H1 (cell line): ENCODE data around the gene ZNF423. TPM values are rescaled to one million over a fixed set of nuclear protein-coding genes. Genes with fewer than 3 reads are reported as not detected.

Experiments
- CTCF ChIA-PET: fragments of 300-600 bp; sonication (Branson Sonifier 250); formaldehyde crosslinking; loops from one replicate; lab custom pipeline; 2021; ENCODE audit not compliant: partially characterized antibody; lab: Charles Lee
- POLR2A ChIA-PET: fragments of 300-600 bp; sonication (Branson Sonifier 250); formaldehyde crosslinking; loops from one replicate; lab custom pipeline; 2021; ENCODE audit warnings: inconsistent platforms; ENCODE audit not compliant: partially characterized antibody; lab: Charles Lee
- DNase-seq, 2 experiments: peaks; one replicate each; pipeline versions ENCODE4 v3.0.0 to v3.0.0-alpha.2; 2010 to 2022; ENCODE audit warnings: low spot score in 2 of 2, low read depth in 1 of 2, mixed read lengths in 1 of 2
- FAIRE-seq: peaks from 2 replicates; lab custom pipeline; 2011; peaks lifted over from hg19 to GRCh38; lab: Jason Lieb, UNC
- H2AFZ ChIP-seq: 2 replicates; pipeline ENCODE4 v1.8.1; 2012; ENCODE audit warnings: low read length, inconsistent platforms
- H2AK5ac ChIP-seq: 2 replicates; pipeline ENCODE4 v1.6.1; 2013; ENCODE audit warnings: low read depth, low read length
- H2BK120ac ChIP-seq: replicated peaks from 2 replicates; pipeline ENCODE3; 2013; ENCODE audit warnings: low read depth, low read length, inconsistent platforms
- H2BK12ac ChIP-seq: 2 replicates; pipeline ENCODE4 v1.6.1; 2013; ENCODE audit warnings: low read depth, low read length
- H2BK15ac ChIP-seq: 2 replicates; pipeline ENCODE4 v1.6.1; 2013; ENCODE audit warnings: low read length
- H2BK20ac ChIP-seq: 2 replicates; pipeline ENCODE4 v1.6.1; 2013; ENCODE audit warnings: low read length
- H2BK5ac ChIP-seq: 2 replicates; pipeline ENCODE4 v1.6.1; 2013; ENCODE audit warnings: low read depth, low read length
- H3K14ac ChIP-seq: 2 replicates; pipeline ENCODE4 v1.6.1; 2013; ENCODE audit warnings: inconsistent platforms; ENCODE audit not compliant: insufficient read length
- H3K18ac ChIP-seq: 2 replicates; pipeline ENCODE4 v1.6.1; 2013; ENCODE audit warnings: low read length; ENCODE audit errors: extremely low read depth
- H3K23ac ChIP-seq: 2 replicates; pipeline ENCODE4 v1.6.1; 2013; ENCODE audit warnings: inconsistent platforms; ENCODE audit not compliant: insufficient read length
- H3K23me2 ChIP-seq: 2 replicates; pipeline ENCODE4 v1.6.1; 2013; ENCODE audit warnings: low read depth, low read length
- H3K27ac ChIP-seq: 2 replicates; pipeline ENCODE4 v1.6.1; 2011; ENCODE audit warnings: low read depth, low read length, inconsistent platforms
- H3K27me3 ChIP-seq, 4 experiments: replicated peaks in 1 of 4; 1 replicate in 1 of 4; 2 replicates in 3 of 4; pipeline versions ENCODE4 v1.6.1 to v1.8.1; 2011 to 2013; ENCODE audit warnings: low read length in 3 of 4, mild to moderate bottlenecking in 3 of 4, inconsistent platforms in 2 of 4, mixed read lengths in 2 of 4, moderate library complexity in 1 of 4; ENCODE audit not compliant: control insufficient read depth in 3 of 4, insufficient read depth in 3 of 4; ENCODE audit errors: extremely low read depth in 1 of 4
- H3K36me3 ChIP-seq, 4 experiments: 2 replicates each; pipeline versions ENCODE4 v1.6.1 to v1.8.1; 2011 to 2013; ENCODE audit warnings: mild to moderate bottlenecking in 4 of 4, low read length in 3 of 4, moderate library complexity in 2 of 4, control low read depth in 1 of 4, inconsistent platforms in 1 of 4; ENCODE audit not compliant: insufficient read depth in 4 of 4, control insufficient read depth in 2 of 4
- H3K4ac ChIP-seq: replicated peaks from 2 replicates; pipeline ENCODE3; 2013; ENCODE audit warnings: low read length, low read depth, mixed read lengths, inconsistent platforms; ENCODE audit not compliant: insufficient read length
- H3K4me1 ChIP-seq, 4 experiments: replicated peaks in 1 of 4; 1 replicate in 1 of 4; 2 replicates in 3 of 4; pipeline versions ENCODE4 v1.6.1 to v1.8.1; 2011 to 2013; ENCODE audit warnings: low read length in 3 of 4, inconsistent platforms in 2 of 4, mixed read lengths in 1 of 4; ENCODE audit not compliant: insufficient read depth in 4 of 4, control insufficient read depth in 3 of 4
- H3K4me2 ChIP-seq, 2 experiments: 2 replicates each; pipeline versions ENCODE4 v1.6.1 to v1.8.1; 2011 to 2013; ENCODE audit warnings: low read depth in 2 of 2, low read length in 2 of 2, control low read depth in 1 of 2, inconsistent platforms in 1 of 2, mild to moderate bottlenecking in 1 of 2; ENCODE audit not compliant: insufficient read depth in 1 of 2
- H3K4me3 ChIP-seq, 4 experiments: fragments of 200-600, 300-600 bp in 1 of 4; sonication (generic), shearing (Covaris generic), sonication (Bioruptor Twin) in 1 of 4; 2 replicates each; pipeline versions ENCODE4 v1.5.1 to v1.8.1; 2011 to 2016; ENCODE audit warnings: low read length in 4 of 4, low read depth in 3 of 4, control low read depth in 2 of 4, inconsistent platforms in 2 of 4, mild to moderate bottlenecking in 2 of 4, mixed read lengths in 1 of 4, moderate library complexity in 1 of 4; ENCODE audit not compliant: insufficient read depth in 2 of 4; ENCODE audit errors: extremely low read depth in 1 of 4
- H3K56ac ChIP-seq: replicated peaks from 2 replicates; pipeline ENCODE3; 2013; ENCODE audit warnings: low read depth, mild to moderate bottlenecking, mixed read lengths, low read length, inconsistent platforms; ENCODE audit not compliant: insufficient read length
- H3K79me1 ChIP-seq: 2 replicates; pipeline ENCODE4 v1.6.1; 2013; ENCODE audit warnings: low read depth, low read length, control low read depth
- H3K79me2 ChIP-seq, 2 experiments: 2 replicates each; pipeline versions ENCODE4 v1.6.1 to v1.8.1; 2012 to 2013; ENCODE audit warnings: low read length in 2 of 2, mild to moderate bottlenecking in 2 of 2, inconsistent platforms in 1 of 2; ENCODE audit not compliant: insufficient read depth in 2 of 2, control insufficient read depth in 1 of 2
- H3K9ac ChIP-seq, 4 experiments: replicated peaks in 1 of 4; 1 replicate in 1 of 4; 2 replicates in 3 of 4; pipeline versions ENCODE4 v1.6.1 to v1.8.1; 2011 to 2013; ENCODE audit warnings: low read depth in 3 of 4, low read length in 3 of 4, control low read depth in 2 of 4, mild to moderate bottlenecking in 2 of 4, moderate library complexity in 2 of 4, inconsistent platforms in 1 of 4; ENCODE audit errors: extremely low read depth in 1 of 4
- H3K9me3 ChIP-seq, 2 experiments: 2 replicates each; pipeline versions ENCODE4 v1.6.1 to v1.8.1; 2012 to 2013; ENCODE audit warnings: mild to moderate bottlenecking in 2 of 2, moderate library complexity in 2 of 2, control low read depth in 1 of 2, inconsistent platforms in 1 of 2, low read depth in 1 of 2, low read length in 1 of 2, mixed read lengths in 1 of 2; ENCODE audit not compliant: insufficient read depth in 2 of 2
- H4K20me1 ChIP-seq, 2 experiments: replicated peaks in 1 of 2; 2 replicates each; pipeline versions ENCODE3 to v1.8.1; 2011 to 2013; ENCODE audit warnings: inconsistent platforms in 2 of 2, low read length in 2 of 2, mild to moderate bottlenecking in 1 of 2; ENCODE audit not compliant: insufficient read depth in 2 of 2, control insufficient read depth in 1 of 2
- H4K5ac ChIP-seq: 2 replicates; pipeline ENCODE4 v1.6.1; 2013; ENCODE audit warnings: low read length, low read depth, mixed read lengths, inconsistent platforms; ENCODE audit not compliant: insufficient read length
- H4K8ac ChIP-seq: 2 replicates; pipeline ENCODE4 v1.8.0; 2013; ENCODE audit warnings: mild to moderate bottlenecking, moderate library complexity, low read length, inconsistent platforms; ENCODE audit not compliant: insufficient read depth; ENCODE audit errors: extremely low read depth
- H4K91ac ChIP-seq: replicated peaks from 2 replicates; pipeline ENCODE3; 2013; ENCODE audit warnings: low read length, mixed read lengths, inconsistent platforms; ENCODE audit not compliant: insufficient read length
- GTF2F1 ChIP-seq: IDR thresholded peaks from 2 replicates; pipeline ENCODE4 v1.6.1; 2012; ENCODE audit warnings: low read depth, low read length, improper control_type of control experiment, borderline replicate concordance
- POU5F1 ChIP-seq: IDR thresholded peaks from 2 replicates; pipeline ENCODE4 v1.6.1; 2011; ENCODE audit warnings: low read depth, mild to moderate bottlenecking, low read length, moderate library complexity
- WGBS, 2 experiments: shearing (Covaris generic) in 1 of 2; methylation state at CpG; one replicate each; pipeline versions ENCODE4 v1.1.6 to v1.1.7; 2013 to 2015; ENCODE audit warnings: low lambda C conversion rate in 2 of 2, mixed read lengths in 2 of 2, inconsistent platforms in 1 of 2, low coverage in 1 of 2, missing lambda C conversion rate in 1 of 2; ENCODE audit not compliant: insufficient replicate concordance in 2 of 2, insufficient coverage in 1 of 2, insufficient read length in 1 of 2; ENCODE audit errors: extremely low coverage in 1 of 2, missing lambda C conversion rate in 1 of 2; 5-methylcytosine and 5-hydroxymethylcytosine counted together
- polyA plus RNA-seq, 7 experiments: library from polyadenylated mRNA; depleted of rRNA in 3 of 7; stranded (reverse) in 5 of 7; unstranded in 2 of 7; fragments of >200 nt in 5 of 7; fragments of 200-250 nt in 2 of 7; gene quantifications; 1 replicate in 5 of 7; 2 replicates in 1 of 7; 4 replicates in 1 of 7; pipeline versions ENCODE4 v1.2.1 to v1.2.3, GENCODE V29; 2011 to 2013; ENCODE audit warnings: missing spikeins in 2 of 7, mixed read lengths in 2 of 7
- total RNA-seq: library from RNA; stranded (reverse); fragmentation: NEBNext Ultra II Directional; extraction: Animal tissue kit (Norgen Biotek cat#: 25700); gene quantifications from 2 replicates; pipeline ENCODE4 v1.2.1, GENCODE V29; 2021

Gene ZNF423
- total and polyA plus RNA-seq, 2 of the 8 experiments (the other 6 are each of a cell fraction or from before 2014, with no cell fraction given) = 38.2 to 52.3 TPM

- H2BK120ac ChIP-seq = no peak overlapping the region
- no peak overlapping the region for H3K27ac ChIP-seq
- H3K27me3 ChIP-seq = peaks cover 0 to 10% (median 4%) of the 10 kb centered on the region in 4 experiments; a peak in 3 of 7 replicates
- no peaks in the 10 kb centered on the region for H3K79me2 ChIP-seq
- peak overlapping the region; percentile 29; the same call in 1 of the 2 replicates for H2AFZ ChIP-seq
- ChIA-PET POLR2A (interaction anchor here (0.6 to 2.0 kb wide), 10 partner anchors 10 to 201 kb away, joined by 3 to 7 read pairs (median 3); no protein-coding TSS in a partner anchor), CTCF (interaction anchor here (0.5 to 8.6 kb wide), 27 partner anchors 9 to 500 kb away, joined by 3 to 126 read pairs (median 4); partner anchors contain the start of gene ZNF423)
- peak overlapping the region; percentile 90; the same call in 1 of the 2 replicates for H2BK15ac ChIP-seq
- peak overlapping the region; percentile 52; the same call in 1 of the 2 replicates for H3K18ac ChIP-seq
- peak; percentile 7 for FAIRE-seq
- H2AK5ac ChIP-seq = no peak overlapping the region
- H4K8ac ChIP-seq = no peak overlapping the region; the same call in none of the 2 replicates
- 7% methylated on average over 29 of the region's 45 CpGs; no CpG with 5 or more reads in 1 of the 2 experiments for WGBS, 2 experiments
- peak overlapping the region; percentile 90; the same call in 1 of the 2 replicates for H2BK5ac ChIP-seq
- H4K5ac ChIP-seq = no peak overlapping the region
- H3K23me2 ChIP-seq = peaks cover 3% of the 10 kb centered on the region; the same call in 1 of the 2 replicates
- H3K4ac ChIP-seq = peak overlapping the region; percentile 79
- no peak for DNase-seq
- H3K9ac ChIP-seq = no peak overlapping the region
- H3K9me3 ChIP-seq = no peaks in the 10 kb centered on the region
- H3K79me1 ChIP-seq = no peaks in the 10 kb centered on the region
- peak overlapping the region; percentile 18 to 58 (median 36); a peak in 6 of 8 replicates for H3K4me3 ChIP-seq
- H2BK20ac ChIP-seq = peak overlapping the region; percentile 87
- H3K56ac ChIP-seq = no peak overlapping the region
- peaks cover 0 to 8% (median 5%) of the 10 kb centered on the region in 4 experiments; a peak in 4 of 7 replicates for H3K4me1 ChIP-seq
- H3K23ac ChIP-seq = no peak overlapping the region
- no peaks in the 10 kb centered on the region for H3K36me3 ChIP-seq
- no peak overlapping the region for H4K91ac ChIP-seq
- H3K14ac ChIP-seq = no peak overlapping the region
- peak overlapping the region; percentile 92; the same call in 1 of the 2 replicates for H2BK12ac ChIP-seq
- no peaks in the 10 kb centered on the region for H4K20me1 ChIP-seq
- H3K4me2 ChIP-seq = peak overlapping the region; percentile 66 to 73
- TF ChIP-seq GTF2F1 (no peak), POU5F1 (no peak)
These were observed 20.1 kb upstream of the ZNF423 start for GRCh38 chr16:49875806-49876715.
